H7 (cell line): ENCODE measurements around the gene CFDP1. TPM values are rescaled to one million over a fixed set of nuclear protein-coding genes. Genes with fewer than 3 reads are reported as not detected.

Source experiments
- DNase-seq: peaks from one replicate; pipeline ENCODE4 v3.0.0; 2012
- H3K27me3 ChIP-seq: 2 replicates; pipeline ENCODE4 v1.6.0; 2011; ENCODE audit warnings: mild to moderate bottlenecking, low read length; ENCODE audit not compliant: control insufficient read depth, insufficient read depth
- H3K36me3 ChIP-seq: replicated peaks from 2 replicates; pipeline ENCODE4 v1.5.1; 2011; ENCODE audit warnings: low read length; ENCODE audit not compliant: control insufficient read depth, insufficient read depth
- H3K4me3 ChIP-seq: 2 replicates; pipeline ENCODE4 v1.5.1; 2011; ENCODE audit warnings: low read depth, mild to moderate bottlenecking, control low read depth, low read length, moderate library complexity; ENCODE audit not compliant: insufficient read depth
- total RNA-seq: library from RNA; depleted of rRNA; stranded (reverse); fragments of >200 nt; shearing (Covaris generic); gene quantifications from 2 replicates; pipeline ENCODE4 v1.2.3, GENCODE V29; 2014

Gene CFDP1
- total RNA-seq, 1 experiment from 2014 or later: 36.0 TPM

DNA sequence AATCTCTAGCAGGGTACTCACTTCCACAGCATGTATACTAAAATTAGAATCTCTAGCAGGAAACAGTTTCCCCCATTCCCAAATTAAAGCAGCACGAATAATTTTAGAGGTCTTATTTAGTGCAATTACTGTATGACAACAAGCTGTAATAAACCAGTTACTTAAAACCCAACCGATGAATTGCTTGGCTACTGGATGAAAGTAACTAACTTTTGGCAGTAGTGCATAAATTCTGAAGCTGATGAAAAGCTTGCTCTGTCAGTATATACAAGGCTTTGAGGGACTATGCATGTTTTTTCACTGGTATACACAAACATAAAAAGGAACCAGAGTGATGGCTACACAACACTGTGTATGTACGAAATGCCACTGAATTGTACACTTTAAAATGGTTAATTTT is 89.4 kb downstream of the CFDP1 start:
- no peak overlapping the region for H3K4me3 ChIP-seq
- H3K27me3 ChIP-seq: no peaks in the 10 kb centered on the region
- peaks cover 2% of the 10 kb centered on the region; the same call in 1 of the 2 replicates for H3K36me3 ChIP-seq
- DNase-seq: no peak

DNA sequence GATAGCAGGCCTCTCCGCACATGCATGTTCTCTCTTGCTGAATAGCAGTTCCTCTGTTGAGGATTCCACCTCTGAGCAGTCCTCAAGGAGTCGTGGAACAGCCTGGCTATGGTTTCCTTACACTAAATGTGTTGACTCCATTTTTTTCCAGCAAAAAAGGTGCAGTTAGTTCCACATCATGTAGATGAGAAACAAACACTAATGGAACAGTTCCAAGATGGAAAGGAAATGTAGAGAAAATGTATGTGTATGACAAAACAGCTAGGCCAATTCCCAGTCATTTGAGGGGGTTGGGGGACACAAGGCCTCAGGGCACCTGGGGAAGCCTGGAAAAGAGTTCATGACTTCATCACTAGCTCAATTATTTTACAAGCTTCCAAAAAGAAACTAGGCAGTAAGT is 90.0 kb downstream of the CFDP1 start:
- no peak overlapping the region for H3K4me3 ChIP-seq
- peaks cover 2% of the 10 kb centered on the region; the same call in 1 of the 2 replicates for H3K36me3 ChIP-seq
- no peak for DNase-seq
- no peaks in the 10 kb centered on the region for H3K27me3 ChIP-seq

DNA sequence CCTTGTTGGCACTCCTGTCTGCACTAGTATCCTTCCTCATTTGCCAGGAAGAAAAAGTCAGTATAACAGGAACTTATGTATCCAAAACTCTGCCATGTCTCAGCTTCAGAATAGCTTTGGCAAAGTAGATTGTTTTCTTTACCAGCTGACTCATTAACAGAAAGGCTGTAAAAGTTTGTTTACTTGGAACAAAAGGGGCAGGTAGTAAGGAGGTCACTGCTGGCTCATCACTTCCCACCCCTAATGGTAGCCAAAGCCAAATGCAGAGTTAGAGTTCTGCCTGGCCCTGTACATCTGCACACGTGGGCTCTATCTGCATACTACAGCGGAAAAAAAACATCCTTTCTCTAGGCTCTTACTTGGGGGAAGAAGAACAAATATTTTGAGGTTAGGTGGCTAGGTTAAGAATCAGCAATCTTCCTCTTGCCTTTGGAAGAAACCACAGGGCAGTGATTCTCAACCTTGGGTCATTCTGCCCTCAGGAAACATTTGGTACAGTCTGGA is 90.9 kb downstream of the CFDP1 start:
- DNase-seq: no peak
- H3K27me3 ChIP-seq: no peaks in the 10 kb centered on the region
- H3K36me3 ChIP-seq: peaks cover 2% of the 10 kb centered on the region; the same call in 1 of the 2 replicates
- H3K4me3 ChIP-seq: no peak overlapping the region

- no peak for DNase-seq
- peaks cover 2% of the 10 kb centered on the region; the same call in 1 of the 2 replicates for H3K36me3 ChIP-seq
- H3K27me3 ChIP-seq: no peaks in the 10 kb centered on the region
- H3K4me3 ChIP-seq: no peak overlapping the region
Measured at GRCh38 chr16:75341564-75342307, 91.6 kb downstream of the CFDP1 start.

- Histone ChIP-seq H3K27me3 (no peaks in the 10 kb centered on the region), H3K36me3 (peaks cover 2% of the 10 kb centered on the region; the same call in 1 of the 2 replicates), H3K4me3 (no peak overlapping the region)
- DNase-seq: no peak
Measured at GRCh38 chr16:75340741-75341491, 92.4 kb downstream of the CFDP1 start.

DNA sequence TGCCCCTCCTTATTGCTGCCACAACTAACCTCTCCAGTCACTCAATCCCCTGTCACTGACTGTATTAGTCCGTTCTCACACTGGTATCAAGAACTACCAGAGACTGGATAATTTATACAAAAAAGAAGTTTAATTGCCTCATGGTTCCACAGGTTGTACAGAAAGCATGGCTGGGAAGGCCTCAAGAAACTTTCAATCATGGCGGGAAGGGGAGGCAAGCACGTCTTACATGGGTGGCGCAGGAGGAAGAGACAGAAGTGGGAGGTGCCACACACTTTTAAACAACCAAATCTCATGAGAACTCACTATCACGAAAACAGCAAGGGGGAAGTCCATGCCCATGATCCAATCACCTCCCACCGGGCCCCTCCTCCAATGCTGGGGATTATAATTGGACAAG is 95.9 kb downstream of the CFDP1 start:
- no peak for DNase-seq

GRCh38 chr16:75336521-75336920 is 96.8 kb downstream of the CFDP1 start:
- Histone ChIP-seq H3K36me3 (no peaks in the 10 kb centered on the region), H3K4me3 (no peak overlapping the region), H3K27me3 (no peaks in the 10 kb centered on the region)
- DNase-seq: no peak

More for the DNA sequence above, 95.9 kb downstream of the CFDP1 start:
- Histone ChIP-seq H3K4me3 (no peak overlapping the region), H3K27me3 (no peaks in the 10 kb centered on the region), H3K36me3 (no peaks in the 10 kb centered on the region)

DNA sequence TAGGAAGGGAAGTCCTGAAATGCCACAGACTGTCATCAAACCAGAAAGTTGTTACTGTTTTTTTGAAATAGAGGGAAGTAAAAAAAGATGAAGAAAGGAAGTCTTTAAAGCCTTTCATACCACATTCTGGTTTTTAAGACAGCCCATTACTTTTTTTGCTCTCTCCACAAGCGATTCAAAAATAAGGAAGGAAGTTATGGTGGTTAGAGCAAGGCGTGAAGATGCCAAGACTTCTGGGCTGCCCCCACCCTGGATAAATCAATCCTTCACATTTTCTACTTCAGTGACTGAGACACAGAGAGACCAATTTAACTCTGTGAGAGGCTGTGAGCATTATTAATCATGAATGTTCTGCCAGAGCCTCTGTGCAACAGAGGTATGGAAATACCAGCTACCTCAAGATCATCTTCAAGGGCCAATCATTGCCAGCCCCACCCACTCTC is 99.6 kb downstream of the CFDP1 start:
- Histone ChIP-seq H3K4me3 (no peak overlapping the region), H3K27me3 (no peaks in the 10 kb centered on the region), H3K36me3 (no peaks in the 10 kb centered on the region)
- DNase-seq: no peak

DNA sequence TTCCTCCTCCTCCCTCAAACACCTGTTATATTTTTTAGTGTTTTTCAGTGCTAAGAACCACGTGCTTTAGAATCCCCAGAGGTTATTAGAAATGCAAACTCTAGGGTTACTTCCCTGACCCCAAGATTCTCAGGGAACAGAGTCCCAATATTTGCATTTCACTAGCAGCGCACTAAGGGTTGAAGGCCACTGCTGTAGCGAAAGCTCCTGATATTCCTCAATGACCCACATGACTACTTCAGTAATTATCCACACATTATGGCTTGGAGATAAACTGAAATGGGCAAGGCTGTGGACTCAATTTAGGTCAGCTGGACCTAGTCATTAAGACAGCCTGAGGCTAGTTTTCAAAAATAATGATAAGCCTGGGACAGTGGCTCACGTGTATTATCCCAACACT is 103.4 kb downstream of the CFDP1 start:
- Histone ChIP-seq H3K27me3 (no peaks in the 10 kb centered on the region), H3K36me3 (no peaks in the 10 kb centered on the region), H3K4me3 (no peak overlapping the region)
- no peak for DNase-seq

- H3K27me3 ChIP-seq: no peaks in the 10 kb centered on the region
- H3K36me3 ChIP-seq: no peaks in the 10 kb centered on the region; the same call in 1 of the 2 replicates
- DNase-seq: no peak
- no peak overlapping the region for H3K4me3 ChIP-seq
Measured at GRCh38 chr16:75326333-75326732, 107.0 kb downstream of the CFDP1 start.

- H3K36me3 ChIP-seq: no peaks in the 10 kb centered on the region; the same call in 1 of the 2 replicates
- H3K4me3 ChIP-seq: no peak overlapping the region
- no peak for DNase-seq
- H3K27me3 ChIP-seq: no peaks in the 10 kb centered on the region
Measured at GRCh38 chr16:75323933-75324332, 109.4 kb downstream of the CFDP1 start.

DNA sequence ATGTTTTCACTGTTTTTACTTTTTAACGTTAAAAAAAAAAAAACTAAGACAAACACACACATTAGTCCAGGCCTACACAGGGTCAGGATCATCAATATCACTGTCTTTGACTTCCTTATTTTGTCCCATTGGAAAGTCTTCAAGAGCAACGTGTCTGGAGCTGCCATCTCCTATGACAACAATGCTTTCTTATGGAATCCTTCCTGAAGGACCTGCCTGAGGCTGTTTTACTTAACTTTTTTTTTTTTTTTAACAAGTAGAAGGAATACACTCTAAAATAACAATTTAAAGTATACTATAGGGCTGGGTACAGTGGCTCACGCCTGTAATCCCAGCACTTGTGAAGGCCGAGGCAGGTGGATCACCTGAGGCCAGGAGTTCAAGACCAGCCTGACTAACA is 110.1 kb downstream of the CFDP1 start:
- H3K4me3 ChIP-seq: no peak overlapping the region
- no peaks in the 10 kb centered on the region; the same call in 1 of the 2 replicates for H3K36me3 ChIP-seq
- no peak for DNase-seq
- H3K27me3 ChIP-seq: no peaks in the 10 kb centered on the region

DNA sequence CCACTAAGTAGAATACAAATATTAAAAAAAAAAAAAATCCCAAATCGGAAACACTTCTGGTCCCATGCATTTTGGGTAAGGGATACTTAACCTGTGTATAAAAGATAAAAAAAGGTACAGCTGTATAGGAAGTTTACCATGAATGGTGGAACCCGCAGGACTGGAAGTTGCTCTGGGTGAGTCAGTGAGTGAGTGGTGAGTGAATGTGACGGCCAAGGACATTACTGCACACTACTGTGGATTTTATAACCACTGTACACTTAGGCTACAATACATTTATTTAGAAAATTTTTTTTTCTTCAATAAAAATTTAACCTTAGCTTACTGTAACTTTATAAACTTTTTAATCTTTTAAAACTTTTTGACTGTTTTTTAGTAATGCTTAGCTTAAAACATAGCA is 110.6 kb downstream of the CFDP1 start:
- no peaks in the 10 kb centered on the region; the same call in 1 of the 2 replicates for H3K36me3 ChIP-seq
- H3K4me3 ChIP-seq: no peak overlapping the region
- no peak for DNase-seq
- no peaks in the 10 kb centered on the region for H3K27me3 ChIP-seq

DNA sequence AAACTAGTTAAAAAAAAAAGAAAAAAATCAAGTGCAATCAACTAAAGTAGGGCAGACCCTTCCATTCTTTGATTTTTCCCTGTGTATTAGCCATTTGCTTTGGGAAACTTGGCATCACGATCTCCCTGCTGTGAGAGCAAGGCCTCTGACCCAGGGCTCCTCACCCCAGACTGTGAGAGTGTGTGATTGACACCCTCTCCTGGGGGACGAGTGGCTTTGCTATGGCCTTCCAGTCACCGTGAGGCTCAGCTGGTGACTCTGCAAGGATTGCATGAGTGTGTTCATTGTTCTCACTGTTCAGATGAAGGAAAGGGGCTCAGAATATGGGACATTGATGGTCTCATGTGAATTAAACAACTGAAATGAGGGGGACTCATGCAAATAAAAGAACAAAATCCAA is 112.9 kb downstream of the CFDP1 start:
- Histone ChIP-seq H3K36me3 (no peaks in the 10 kb centered on the region; the same call in none of the 2 replicates), H3K27me3 (no peaks in the 10 kb centered on the region), H3K4me3 (no peak overlapping the region)
- peak; percentile 51 for DNase-seq
